GM23248 (cell line): ENCODE results near the gene GNAQ. TPM values are rescaled to one million over a fixed set of nuclear protein-coding genes. Genes with fewer than 3 reads are reported as not detected.

Experiments
- DNase-seq: peaks from one replicate; pipeline ENCODE4 v3.0.0-alpha.2; 2015
- H2AFZ ChIP-seq: fragments of 200-600 bp; sonication (generic); 2 replicates; pipeline ENCODE4 v1.6.1; 2016; ENCODE audit warnings: antibody characterized with exemption
- H3F3A ChIP-seq: fragments of 200-600 bp; sonication (generic); 2 replicates; pipeline ENCODE4 v1.6.1; 2016; ENCODE audit warnings: mild to moderate bottlenecking, antibody characterized with exemption, mixed run types; ENCODE audit not compliant: insufficient read depth
- H3K27ac ChIP-seq: fragments of 200-600 bp; sonication (generic); 2 replicates; pipeline ENCODE4 v1.5.1; 2016; ENCODE audit warnings: mild to moderate bottlenecking
- H3K27me3 ChIP-seq: fragments of 200-600 bp; sonication (generic); replicated peaks from 2 replicates; pipeline ENCODE4 v1.6.1; 2016; ENCODE audit warnings: mild to moderate bottlenecking; ENCODE audit not compliant: insufficient read depth
- H3K36me3 ChIP-seq: fragments of 200-600 bp; sonication (generic); 2 replicates; pipeline ENCODE4 v1.6.1; 2016; ENCODE audit warnings: low read depth, mild to moderate bottlenecking
- H3K4me1 ChIP-seq: fragments of 200-600 bp; sonication (generic); 2 replicates; pipeline ENCODE4 v1.6.1; 2016; ENCODE audit warnings: mild to moderate bottlenecking; ENCODE audit not compliant: insufficient read depth
- H3K4me2 ChIP-seq: fragments of 200-600 bp; sonication (generic); one replicate; pipeline ENCODE4 v1.6.1; 2016; ENCODE audit warnings: mild to moderate bottlenecking; ENCODE audit not compliant: unreplicated experiment
- H3K4me3 ChIP-seq: fragments of 200-600 bp; sonication (generic); 2 replicates; pipeline ENCODE4 v1.5.1; 2016; ENCODE audit warnings: mild to moderate bottlenecking
- H3K79me2 ChIP-seq: fragments of 200-600 bp; sonication (generic); 2 replicates; pipeline ENCODE4 v1.6.1; 2016; ENCODE audit warnings: mild to moderate bottlenecking; ENCODE audit not compliant: insufficient read depth
- H3K9ac ChIP-seq: fragments of 200-600 bp; sonication (generic); 2 replicates; pipeline ENCODE4 v1.6.1; 2016; ENCODE audit warnings: mild to moderate bottlenecking
- H3K9me2 ChIP-seq: fragments of 200-600 bp; sonication (generic); 2 replicates; pipeline ENCODE4 v1.6.1; 2016; ENCODE audit warnings: mixed run types, mild to moderate bottlenecking, moderate library complexity; ENCODE audit not compliant: insufficient read depth
- H3K9me3 ChIP-seq: fragments of 200-600 bp; sonication (generic); one replicate; pipeline ENCODE4 v1.6.1; 2017; ENCODE audit warnings: low read depth
- H4K20me1 ChIP-seq: fragments of 200-600 bp; sonication (generic); 2 replicates; pipeline ENCODE4 v1.6.0; 2016; ENCODE audit not compliant: insufficient read depth
- EZH2 ChIP-seq: fragments of 200-600 bp; sonication (generic); IDR thresholded peaks from 2 replicates; pipeline ENCODE4 v1.6.1; 2018; ENCODE audit warnings: antibody characterized with exemption, mild to moderate bottlenecking; ENCODE audit not compliant: insufficient read depth, poor library complexity, severe bottlenecking
- EZH2phosphoT487 ChIP-seq: fragments of 200-600 bp; sonication (generic); IDR thresholded peaks from 2 replicates; pipeline ENCODE4 v1.6.1; 2018; ENCODE audit warnings: antibody characterized with exemption, moderate library complexity, mild to moderate bottlenecking, low read depth; ENCODE audit not compliant: insufficient read depth
- WGBS, 2 experiments: methylation state at CpG; one replicate each; pipeline ENCODE4 v1.1.6; 2015 to 2017; ENCODE audit warnings: low lambda C conversion rate in 2 of 2, low coverage in 1 of 2; ENCODE audit errors: missing lambda C conversion rate in 2 of 2; 5-methylcytosine and 5-hydroxymethylcytosine counted together
- in situ Hi-C: fragments of 300-500 bp; cut with MboI; formaldehyde crosslinking; loops from 2 replicates; pipeline ENCODE4 v1.15.0; 2020
- polyA plus RNA-seq: library from polyadenylated mRNA; unstranded; fragments of >200 nt; fragmentation: Nextera tagmentation; extraction: Ambion mirVana; gene quantifications from 2 replicates; pipeline ENCODE4 v1.2.1, GENCODE V29; 2016
- total RNA-seq: library from RNA; depleted of rRNA; stranded (reverse); fragments of >200 nt; shearing (Covaris generic); gene quantifications from 2 replicates; pipeline ENCODE4 v1.2.3, GENCODE V29; 2014

Gene GNAQ
- total and polyA plus RNA-seq, 2 experiments from 2014 or later = 11.5 to 32.7 TPM

GRCh38 chr9:77987880-77988525 lies 43.6 kb downstream of the GNAQ start:
- no peak overlapping the region for H3K4me2 ChIP-seq
- no peaks in the 10 kb centered on the region for H3K36me3 ChIP-seq
- H3K79me2 ChIP-seq = peaks cover 98% of the 10 kb centered on the region
- H3K4me1 ChIP-seq = no peaks in the 10 kb centered on the region; the same call in 1 of the 2 replicates
- no peaks in the 10 kb centered on the region for H3F3A ChIP-seq
- no peak overlapping the region for H3K9ac ChIP-seq
- in situ Hi-C loops = no loop called here
- H3K27ac ChIP-seq = no peak overlapping the region
- DNase-seq = no peak
- H3K9me2 ChIP-seq = no peaks in the 10 kb centered on the region
- H3K27me3 ChIP-seq = no peaks in the 10 kb centered on the region
- H3K4me3 ChIP-seq = no peak overlapping the region
- WGBS, 2 experiments = 92 to 98% methylated on average over 5 of the region's 5 CpGs
- no peak for TF ChIP-seq EZH2phosphoT487
- TF ChIP-seq EZH2 = no peak
- H3K9me3 ChIP-seq = no peaks in the 10 kb centered on the region
- H2AFZ ChIP-seq = no peak overlapping the region
- H4K20me1 ChIP-seq = 0 out of 2 replicates have a peak, but pooled peaks cover 5% of the 10 kb centered on the region

- 95% methylated on average over 7 of the region's 7 CpGs for WGBS, 2 experiments
- Histone ChIP-seq H3K79me2 (peaks cover 98% of the 10 kb centered on the region), H3K27ac (no peak overlapping the region), H4K20me1 (0 out of 2 replicates have a peak, but pooled peaks cover 5% of the 10 kb centered on the region), H3K4me3 (no peak overlapping the region), H3F3A (peaks cover 2% of the 10 kb centered on the region; the same call in 1 of the 2 replicates), H2AFZ (no peak overlapping the region), H3K4me2 (no peak overlapping the region), H3K4me1 (no peaks in the 10 kb centered on the region; the same call in 1 of the 2 replicates), H3K36me3 (no peaks in the 10 kb centered on the region), H3K9ac (no peak overlapping the region), H3K9me2 (no peaks in the 10 kb centered on the region), H3K27me3 (no peaks in the 10 kb centered on the region), H3K9me3 (no peaks in the 10 kb centered on the region)
- in situ Hi-C loops = no loop called here
- no peak for DNase-seq
- TF ChIP-seq EZH2phosphoT487 = no peak
Observed at GRCh38 chr9:77987081-77987656, 44.4 kb downstream of the GNAQ start.

GRCh38 chr9:77985996-77986395 lies 45.6 kb downstream of the GNAQ start:
- in situ Hi-C loops = no loop called here
- Histone ChIP-seq H3K4me3 (no peak overlapping the region), H3K27ac (no peak overlapping the region), H3K9me2 (no peaks in the 10 kb centered on the region), H3K4me2 (no peak overlapping the region), H3K36me3 (no peaks in the 10 kb centered on the region), H2AFZ (no peak overlapping the region), H3K27me3 (no peaks in the 10 kb centered on the region), H3F3A (peaks cover 14% of the 10 kb centered on the region), H3K4me1 (peaks cover 9% of the 10 kb centered on the region), H3K9ac (no peak overlapping the region), H4K20me1 (0 out of 2 replicates have a peak, but pooled peaks cover 5% of the 10 kb centered on the region), H3K79me2 (peaks cover 93% of the 10 kb centered on the region), H3K9me3 (no peaks in the 10 kb centered on the region)
- no peak for DNase-seq
- WGBS, 2 experiments = 97 to 100% methylated on average over 1 of the region's 1 CpG
- TF ChIP-seq EZH2phosphoT487 = no peak

GRCh38 chr9:77983320-77983662 lies 48.3 kb downstream of the GNAQ start:
- no peaks in the 10 kb centered on the region for H3K27me3 ChIP-seq
- H3K9me2 ChIP-seq = no peaks in the 10 kb centered on the region
- 95 to 96% methylated on average over 1 of the region's 1 CpG for WGBS, 2 experiments
- peaks cover 24% of the 10 kb centered on the region for H3K4me1 ChIP-seq
- H3K27ac ChIP-seq = no peak overlapping the region
- peaks cover 88% of the 10 kb centered on the region for H3K79me2 ChIP-seq
- no peak overlapping the region for H2AFZ ChIP-seq
- no peak overlapping the region for H3K9ac ChIP-seq
- H3K4me3 ChIP-seq = no peak overlapping the region
- no peaks in the 10 kb centered on the region for H3K36me3 ChIP-seq
- in situ Hi-C loops = no loop called here
- no peaks in the 10 kb centered on the region for H3K9me3 ChIP-seq
- peaks cover 30% of the 10 kb centered on the region for H3F3A ChIP-seq
- TF ChIP-seq EZH2phosphoT487 (no peak), EZH2 (no peak)
- 0 out of 2 replicates have a peak, but pooled peaks cover 5% of the 10 kb centered on the region for H4K20me1 ChIP-seq
- DNase-seq = no peak
- H3K4me2 ChIP-seq = no peak overlapping the region
